Stimulated activated naive CD8-positive, alpha-beta T cell treated with anti-CD3 and anti-CD28 coated beads, Interleukin-15, Interleukin-2, amounts not matched to agents 100 U/mL and 50 U/mL, for 24 hours (primary cell): ENCODE data around the gene NELL1.

Experiments used
- ATAC-seq: fragments of 150-1000 bp; cut with Tn5 transposase; one replicate; pipeline ENCODE4 v1.10.0; 2021
- DNase-seq: peaks from one replicate; pipeline ENCODE4 v3.0.0; 2021

Gene NELL1

DNA sequence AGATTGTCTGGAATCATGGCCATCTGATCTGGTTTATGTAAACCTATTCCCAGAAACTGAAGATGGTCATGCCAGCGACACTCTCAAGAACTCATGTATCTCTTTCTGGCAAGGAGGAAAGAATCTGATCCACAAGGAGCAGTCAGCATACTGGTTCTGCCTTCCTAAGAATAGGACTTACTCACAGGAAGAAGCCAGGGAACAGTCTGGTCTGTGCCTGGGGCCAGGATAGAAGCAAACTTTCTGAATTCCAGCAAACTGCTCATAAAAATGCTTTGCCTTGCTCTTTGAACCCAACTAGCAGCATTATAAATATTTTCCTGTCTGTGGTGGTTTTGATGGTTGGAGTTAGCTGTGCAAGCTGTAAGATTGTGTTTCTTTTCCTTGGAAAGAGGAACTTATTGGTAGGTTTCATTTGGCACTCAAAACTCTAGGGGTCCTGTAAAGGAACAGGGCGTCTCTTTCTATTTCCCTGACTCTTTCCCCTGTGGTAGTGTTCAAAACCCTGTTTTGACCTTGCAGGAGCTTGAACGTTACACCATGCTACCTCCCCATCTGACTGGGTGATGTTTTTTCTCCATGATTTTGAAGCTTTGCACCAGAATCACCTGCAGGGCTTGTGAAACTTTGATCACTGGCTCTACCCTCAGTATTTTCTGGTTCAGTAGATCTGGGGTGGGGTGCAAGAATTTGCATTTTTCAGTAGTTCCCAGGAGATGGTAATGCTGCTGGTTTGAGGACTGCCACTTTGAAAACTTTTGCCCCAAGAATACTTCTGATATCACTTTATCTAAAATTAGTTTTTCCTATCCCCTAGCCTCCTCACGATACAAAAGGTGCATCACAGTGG, 895.7 kb downstream of the NELL1 start:
- ATAC-seq (no peak), DNase-seq (no peak)

DNA sequence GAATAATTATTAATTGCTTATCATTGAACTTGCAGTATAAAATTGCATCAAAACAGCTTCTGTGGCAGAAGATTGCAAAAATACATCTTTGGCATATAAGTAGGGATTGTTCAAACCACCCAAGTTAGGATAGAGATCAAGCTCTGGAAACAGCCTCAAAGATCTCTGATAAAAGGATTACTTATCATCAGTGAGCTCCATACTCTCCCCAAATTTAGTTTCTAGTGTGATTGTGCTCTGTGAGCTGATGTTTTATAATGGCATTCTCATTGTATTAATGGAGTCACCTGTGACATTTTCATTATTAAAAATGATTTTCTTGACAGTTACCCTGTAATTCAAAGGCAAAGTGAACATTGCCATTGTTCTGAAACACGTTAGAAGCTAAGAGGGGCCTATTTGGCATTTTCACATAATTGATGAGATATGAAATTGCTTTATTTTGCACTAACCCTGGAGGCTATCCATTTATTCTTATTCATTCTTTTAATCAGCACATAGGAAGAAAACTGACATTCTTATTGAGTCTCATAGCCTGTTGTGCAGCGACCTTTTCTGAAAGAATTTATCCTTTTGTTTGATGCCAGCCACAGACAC, 897.2 kb downstream of the NELL1 start:
- DNase-seq, result no peak
- ATAC-seq, result no peak

DNA sequence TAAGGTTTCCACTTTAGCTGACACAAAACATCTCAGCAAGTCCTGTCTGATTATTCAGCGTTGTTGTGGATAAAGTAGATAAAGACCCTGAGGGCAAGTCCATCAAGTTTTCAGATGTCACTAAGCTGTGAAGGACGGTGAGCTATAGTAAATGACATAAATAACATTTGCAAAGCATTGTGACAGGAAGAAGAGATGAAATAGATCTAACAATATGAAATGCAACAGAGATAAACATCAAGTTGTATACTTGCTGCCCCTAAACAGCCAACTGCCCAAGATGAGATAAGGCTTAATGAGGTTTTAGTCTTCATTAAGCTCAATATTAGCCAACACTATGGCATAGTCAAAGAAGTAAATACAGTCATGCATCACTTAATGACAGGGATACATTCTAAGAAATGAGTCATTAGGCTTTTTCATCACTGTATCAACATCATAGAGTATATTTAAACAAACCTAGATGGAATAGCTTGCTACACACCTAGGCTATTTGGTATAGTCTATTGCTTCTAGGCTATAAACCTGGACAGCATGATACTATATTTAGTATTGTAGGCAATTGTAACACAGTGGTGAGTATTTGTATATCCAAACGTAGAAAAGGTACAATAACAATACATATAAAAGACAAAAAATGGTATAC, 898.4 kb downstream of the NELL1 start:
- ATAC-seq (no peak), DNase-seq (no peak)

DNA sequence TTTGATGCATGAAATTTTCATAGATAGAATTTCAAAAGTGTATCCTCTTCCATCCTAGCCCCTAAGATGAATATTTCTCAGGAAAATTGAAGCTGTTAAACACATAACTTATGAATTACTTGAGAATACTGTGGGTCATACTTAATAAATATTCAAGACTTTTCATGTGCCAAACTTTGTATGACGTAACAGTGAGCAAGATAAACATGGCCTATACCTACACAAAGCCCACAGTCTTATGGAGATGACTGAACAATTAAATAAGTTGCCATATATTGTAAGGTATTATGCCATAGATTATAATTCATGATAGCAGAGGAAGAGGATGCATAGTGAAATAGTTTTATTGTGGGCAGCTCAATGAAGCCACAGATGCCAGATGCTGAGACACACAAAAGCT, 902.8 kb downstream of the NELL1 start:
- DNase-seq (no peak), ATAC-seq (no peak)

DNA sequence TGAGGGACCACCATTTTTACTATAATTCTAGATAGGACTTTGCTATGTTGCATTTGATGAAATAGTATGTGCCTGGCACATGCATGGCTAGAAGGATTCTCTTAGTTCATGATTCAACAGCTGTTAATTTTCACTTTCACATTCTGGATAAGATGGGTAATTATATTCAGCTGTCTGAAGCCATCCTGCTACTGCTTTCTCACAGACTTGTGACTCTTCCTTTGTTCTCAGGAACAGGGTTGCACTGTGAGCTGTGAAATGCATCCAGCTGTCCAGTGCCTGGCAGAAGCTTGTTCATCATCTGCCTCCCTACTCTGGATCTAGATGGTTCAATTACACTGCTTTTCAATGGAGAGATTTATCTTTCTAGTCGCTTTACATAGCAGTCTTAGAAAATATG, 913.4 kb downstream of the NELL1 start:
- DNase-seq (no peak), ATAC-seq (no peak)

DNA sequence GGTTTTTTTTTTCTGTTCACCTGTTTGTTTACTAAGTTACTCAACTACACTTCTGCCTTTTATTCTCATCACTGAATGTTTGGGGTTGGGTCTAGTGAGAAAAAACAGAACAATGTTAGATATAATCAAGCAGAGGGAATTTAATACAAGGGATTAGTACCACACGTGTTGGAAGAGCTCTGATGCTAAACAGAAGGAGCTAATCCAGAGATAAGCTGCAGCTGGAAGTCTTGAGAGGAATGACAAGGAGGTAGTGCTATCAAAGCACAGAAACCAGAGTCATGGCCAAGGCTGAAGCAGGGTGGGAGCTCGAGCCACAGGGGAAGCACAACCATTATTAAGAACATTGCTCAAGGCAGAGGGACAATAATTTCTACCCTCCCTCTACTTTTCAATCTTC, 919.4 kb downstream of the NELL1 start:
- DNase-seq, result no peak
- no peak for ATAC-seq

DNA sequence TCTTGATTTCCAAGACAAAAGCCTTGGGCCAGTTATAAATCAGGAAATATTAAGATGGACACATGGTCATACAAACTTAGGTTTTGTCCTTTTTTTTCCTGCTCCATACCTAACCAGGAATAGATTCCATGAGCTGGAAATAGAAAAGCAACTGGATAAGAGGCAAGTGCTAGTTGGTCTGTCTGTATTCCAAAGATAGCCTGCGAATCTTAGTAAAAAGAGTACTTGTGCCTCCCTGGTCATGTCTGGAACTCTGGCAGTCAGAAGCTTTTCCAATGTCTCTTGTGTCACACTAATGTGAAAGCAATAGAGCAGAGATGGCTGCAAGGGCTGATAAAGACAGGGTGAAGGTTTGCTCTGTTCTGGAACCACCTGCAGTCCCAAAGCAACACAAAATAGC, 933.3 kb downstream of the NELL1 start:
- no peak for ATAC-seq

DNA sequence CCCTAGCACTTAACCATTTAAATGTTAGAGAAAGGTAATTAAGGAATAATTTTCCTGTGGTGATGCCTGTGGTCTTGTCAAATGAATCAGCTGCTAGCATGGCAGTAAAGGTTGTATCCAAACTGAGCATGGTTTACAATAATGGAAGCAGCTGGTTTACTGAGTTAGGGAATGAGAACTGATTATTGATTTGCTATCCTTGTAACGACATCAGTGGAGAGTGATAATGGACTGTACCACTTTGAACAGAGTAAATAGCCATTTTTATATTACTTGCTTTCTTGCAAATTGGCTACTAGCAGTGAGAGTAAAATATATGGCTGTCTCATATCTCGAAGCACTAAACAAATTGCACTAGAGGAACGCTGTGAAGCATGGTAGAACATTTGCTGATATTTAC, 934.5 kb downstream of the NELL1 start:
- no peak for ATAC-seq

More for the DNA sequence above, 933.3 kb downstream of the NELL1 start:
- DNase-seq, result no peak

DNA sequence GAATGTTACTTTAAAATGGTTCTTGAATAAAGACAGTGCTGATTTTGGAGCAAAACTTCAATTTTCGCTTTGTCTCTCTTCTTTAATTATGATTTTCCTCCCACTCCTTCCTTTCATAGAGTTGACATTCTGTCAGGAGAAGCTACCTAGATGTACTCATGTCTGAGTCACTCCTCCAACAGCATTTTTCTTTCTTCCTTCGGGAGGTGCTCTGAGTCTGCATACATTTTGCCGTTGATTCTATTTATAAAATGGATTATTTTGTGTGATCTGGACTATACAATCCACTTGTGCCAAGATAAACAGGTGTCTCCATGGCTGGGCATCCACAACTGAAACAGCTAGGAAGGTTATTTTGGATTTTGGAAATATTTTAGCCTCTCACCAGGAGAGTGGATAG, 935.2 kb downstream of the NELL1 start:
- DNase-seq (no peak), ATAC-seq (no peak)

More for the DNA sequence above, 934.5 kb downstream of the NELL1 start:
- no peak for DNase-seq

DNA sequence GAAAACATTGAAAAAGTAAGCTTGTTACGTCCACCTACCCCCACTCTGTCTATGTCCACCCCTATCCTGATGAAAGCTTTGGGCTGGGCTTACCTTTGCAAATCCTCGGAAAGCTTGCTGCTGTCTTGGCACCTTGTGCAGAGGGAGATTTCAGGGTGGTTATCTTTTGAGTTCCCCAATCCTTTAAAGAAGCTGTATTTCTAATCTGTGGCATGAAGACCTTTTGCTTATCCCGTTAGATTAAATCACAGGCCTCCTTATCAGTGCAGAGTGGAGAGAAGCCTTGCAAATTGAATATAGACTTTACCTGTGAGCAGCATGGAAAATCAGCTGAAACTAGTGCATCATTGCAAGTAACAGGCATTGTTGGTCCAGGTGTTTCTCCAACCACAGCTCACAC, 942.9 kb downstream of the NELL1 start:
- no peak for DNase-seq
- ATAC-seq, result no peak

DNA sequence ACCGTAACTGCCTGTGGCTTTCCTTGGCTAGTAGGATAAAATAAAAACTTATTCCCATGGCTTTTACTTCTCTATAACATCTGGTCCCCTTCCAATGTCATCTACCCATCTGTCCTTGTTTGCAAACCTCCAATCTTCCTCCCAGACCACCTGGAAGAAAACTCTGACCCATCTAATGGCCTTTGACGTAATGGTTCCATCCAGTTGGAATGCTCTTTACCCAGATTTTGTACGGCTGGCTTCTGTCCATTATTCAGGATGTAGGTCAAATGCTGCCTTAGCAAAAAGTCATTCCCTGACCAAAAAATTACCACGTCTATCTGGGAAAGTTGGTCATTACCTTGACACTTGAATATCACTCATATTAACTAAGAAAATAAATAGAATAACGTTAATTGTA, 945.6 kb downstream of the NELL1 start:
- DNase-seq (no peak), ATAC-seq (no peak)

DNA sequence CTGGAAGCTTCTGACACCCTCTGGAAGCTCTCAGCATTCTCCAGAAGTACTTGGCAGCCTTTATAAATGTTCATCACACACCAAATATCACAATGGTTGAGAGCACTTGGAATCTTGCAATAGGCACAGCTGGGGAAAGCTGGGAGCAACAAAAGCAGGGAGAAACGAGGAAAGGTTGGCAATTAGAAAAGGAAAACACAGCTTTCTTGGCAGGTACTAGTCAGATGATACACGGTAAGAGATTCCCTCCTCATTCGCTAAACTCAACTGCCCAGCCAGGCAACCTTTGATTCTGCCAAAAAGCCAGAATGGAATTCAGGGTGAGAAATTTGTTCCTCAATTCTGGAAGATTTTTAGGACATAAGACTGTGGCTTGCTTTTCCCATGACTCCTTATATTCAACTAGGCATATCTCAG, 946.6 kb downstream of the NELL1 start:
- DNase-seq, result no peak
- ATAC-seq, result no peak

DNA sequence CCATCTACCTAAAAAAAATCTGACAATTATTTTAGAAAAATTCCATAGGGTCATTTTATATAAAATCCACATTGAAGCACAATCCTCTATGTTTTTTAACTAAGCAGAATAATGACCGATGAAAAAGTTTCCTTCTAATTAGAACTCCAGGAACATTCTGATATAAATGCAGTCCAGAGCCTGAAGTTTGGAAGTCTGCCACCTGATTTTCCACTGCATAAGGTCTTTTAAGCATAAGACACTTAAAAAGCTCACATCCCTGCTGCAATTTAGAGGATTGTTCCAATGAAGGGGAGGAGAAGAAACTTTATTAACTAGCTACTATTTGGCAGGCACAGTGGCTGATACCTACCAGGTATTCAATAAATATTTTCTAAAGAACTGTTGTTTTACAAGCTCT, 953.2 kb downstream of the NELL1 start:
- DNase-seq (no peak), ATAC-seq (no peak)

DNA sequence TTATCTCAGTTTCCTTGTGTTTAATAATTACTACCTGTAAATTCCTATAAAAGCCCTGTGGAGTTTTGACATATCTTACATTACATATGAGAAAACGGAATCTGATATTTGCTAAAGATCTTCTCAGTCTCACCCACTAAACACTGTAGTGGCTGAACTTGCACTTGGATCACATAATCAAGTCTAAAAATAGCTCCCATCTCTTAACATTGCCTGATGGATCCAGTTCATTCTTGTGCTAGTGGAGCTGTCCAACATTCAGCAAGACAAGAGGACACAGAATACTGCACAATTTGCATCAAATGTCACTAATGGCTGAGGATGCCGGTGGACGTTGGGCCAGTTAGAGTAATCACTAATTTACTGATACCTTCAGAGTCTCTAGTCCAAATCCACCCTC, 953.6 kb downstream of the NELL1 start:
- ATAC-seq (no peak), DNase-seq (no peak)
